HTERT RPE-1 (cell line): ENCODE results near the gene EEF1E1.

Experiments
- in situ Hi-C: fragments of 300-500 bp; cut with MboI; formaldehyde crosslinking; loops from 4 replicates; pipeline ENCODE4 v1.14.3; 2020; ENCODE audit warnings: low sequenced_read_pairs

Gene EEF1E1

GRCh38 chr6:8102122-8102958 lies at the start of gene EEF1E1:
EEF1E1 (minus strand) TSS chr6:8102548; CDS start chr6:8102521, 27 bp downstream.
- in situ Hi-C loops = no loop called here

- in situ Hi-C loops = no loop called here
Observed at GRCh38 chr6:8149350-8149749, 47.0 kb upstream of the EEF1E1 start.

DNA sequence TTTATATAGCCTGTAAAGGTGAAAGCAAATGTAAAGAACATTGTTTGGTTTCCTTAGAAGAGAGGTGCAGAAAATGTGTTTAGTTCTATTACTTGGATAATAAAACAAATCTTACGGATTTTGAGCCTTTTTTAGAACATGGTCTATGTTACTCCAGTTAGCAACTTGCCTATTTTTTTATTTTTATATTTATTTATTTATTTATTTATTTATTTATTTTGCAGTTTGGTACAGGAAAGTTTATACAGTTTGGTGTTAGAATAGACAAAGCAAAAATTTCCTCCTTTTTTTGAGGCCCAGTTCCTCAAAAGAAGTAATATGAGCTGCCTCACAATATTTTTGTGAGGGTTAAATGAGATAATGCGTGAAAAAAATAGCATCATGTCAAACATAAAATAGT lies 41.6 kb upstream of the EEF1E1 start:
- in situ Hi-C loops = no loop called here

DNA sequence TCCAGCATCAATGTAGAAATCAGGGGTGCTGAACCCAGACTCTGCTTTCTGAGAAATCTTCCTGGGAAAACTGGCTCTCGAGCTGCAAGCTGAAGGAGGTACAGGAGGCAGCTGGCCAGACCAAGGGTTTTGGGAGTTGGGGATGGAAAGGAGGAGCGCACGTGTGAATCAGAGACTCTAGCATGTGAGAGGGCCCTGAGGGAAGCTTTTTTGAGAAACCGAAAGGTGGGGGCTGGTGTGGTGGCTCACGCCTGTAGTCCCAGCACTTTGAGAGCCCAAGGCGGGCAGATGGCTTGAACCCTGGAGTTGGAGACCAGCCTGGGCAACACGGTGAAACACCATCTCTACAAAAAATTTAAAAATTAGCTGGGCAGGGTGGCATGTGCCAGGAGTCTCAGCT lies 37.1 kb upstream of the EEF1E1 start:
- in situ Hi-C loops = no loop called here

DNA sequence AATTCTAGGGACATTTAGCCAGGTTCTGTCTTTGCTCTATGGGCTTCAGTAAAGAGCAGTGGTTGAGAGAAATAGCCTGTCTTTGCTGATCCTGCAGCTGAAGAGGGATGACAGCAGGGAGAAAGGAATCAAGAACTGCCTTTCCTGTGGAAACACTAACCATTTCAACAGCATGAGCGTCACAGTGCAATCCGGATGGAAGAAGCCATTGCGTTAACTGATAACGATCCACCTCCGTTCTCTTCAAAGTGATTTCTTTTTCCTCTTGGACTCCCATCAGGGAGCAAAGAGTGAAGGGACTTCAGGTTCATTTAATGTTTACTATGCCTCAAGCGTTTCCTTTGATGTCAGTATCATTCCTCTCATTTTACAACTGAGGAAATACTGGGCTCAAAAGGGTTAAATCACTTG lies 35.2 kb upstream of the EEF1E1 start:
- in situ Hi-C loops = no loop called here

DNA sequence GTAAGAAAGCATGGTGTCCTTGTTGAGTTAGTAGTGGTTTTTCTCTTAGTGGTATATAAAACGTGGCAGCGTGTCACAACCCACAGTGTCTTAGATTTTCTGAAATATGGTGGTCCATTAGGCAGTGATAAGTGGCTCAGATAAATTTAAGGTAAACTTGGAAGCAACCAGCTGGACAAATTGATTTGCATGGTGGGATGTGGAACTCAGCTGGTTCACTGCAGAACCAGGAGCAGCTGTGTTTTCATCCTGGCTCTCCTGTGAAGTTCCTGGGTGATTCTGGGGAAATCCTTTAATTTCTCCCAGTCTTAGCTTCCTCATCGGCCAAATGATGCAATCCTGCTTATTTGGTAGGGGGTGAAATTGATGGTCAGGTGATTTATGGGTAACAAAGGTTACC lies 32.9 kb upstream of the EEF1E1 start:
- in situ Hi-C loops = no loop called here

GRCh38 chr6:8132130-8132529 lies 29.8 kb upstream of the EEF1E1 start:
- in situ Hi-C loops = no loop called here

- in situ Hi-C loops = no loop called here
Observed at GRCh38 chr6:8131265-8131897, 29.0 kb upstream of the EEF1E1 start.

GRCh38 chr6:8130399-8130798 lies 28.1 kb upstream of the EEF1E1 start:
- in situ Hi-C loops = no loop called here

DNA sequence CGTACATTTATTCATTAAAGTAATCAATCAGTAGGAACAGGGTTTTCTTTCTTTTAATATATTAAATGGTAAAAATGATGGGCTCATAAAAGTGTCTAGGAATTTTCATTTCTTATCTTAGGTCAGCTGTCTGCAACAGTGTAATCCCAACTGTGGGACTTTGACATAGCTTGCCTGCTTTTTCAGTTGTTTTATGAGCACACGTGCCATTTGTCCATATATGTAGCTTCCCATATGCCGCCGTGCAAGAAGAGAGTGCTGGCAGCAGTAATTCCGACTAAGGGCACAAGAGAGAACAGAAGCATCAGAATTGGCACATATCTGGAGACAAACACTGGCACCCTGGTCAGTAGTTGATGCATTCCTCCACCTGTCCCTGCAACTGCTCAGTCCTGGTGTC lies 20.9 kb upstream of the EEF1E1 start:
- in situ Hi-C loops = no loop called here

DNA sequence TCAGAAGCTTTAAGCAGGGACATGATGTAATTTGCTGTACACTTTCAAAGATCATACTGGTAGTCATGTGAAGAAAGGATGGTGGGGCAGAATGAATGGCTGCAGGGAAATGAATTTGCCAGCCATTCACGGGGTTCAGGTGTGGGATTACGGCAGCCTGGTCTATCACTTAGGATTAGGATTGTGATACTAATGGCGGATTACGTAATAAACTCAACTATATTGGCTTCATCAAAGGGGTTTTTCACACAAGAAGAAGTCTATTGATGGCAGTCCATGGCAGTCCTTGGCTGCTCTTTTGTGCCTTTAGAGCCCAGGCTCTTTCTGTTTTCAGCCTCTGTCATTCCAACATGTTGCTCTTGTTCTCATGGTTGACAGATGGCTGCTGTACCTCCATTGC lies 12.6 kb upstream of the EEF1E1 start:
- in situ Hi-C loops = no loop called here

DNA sequence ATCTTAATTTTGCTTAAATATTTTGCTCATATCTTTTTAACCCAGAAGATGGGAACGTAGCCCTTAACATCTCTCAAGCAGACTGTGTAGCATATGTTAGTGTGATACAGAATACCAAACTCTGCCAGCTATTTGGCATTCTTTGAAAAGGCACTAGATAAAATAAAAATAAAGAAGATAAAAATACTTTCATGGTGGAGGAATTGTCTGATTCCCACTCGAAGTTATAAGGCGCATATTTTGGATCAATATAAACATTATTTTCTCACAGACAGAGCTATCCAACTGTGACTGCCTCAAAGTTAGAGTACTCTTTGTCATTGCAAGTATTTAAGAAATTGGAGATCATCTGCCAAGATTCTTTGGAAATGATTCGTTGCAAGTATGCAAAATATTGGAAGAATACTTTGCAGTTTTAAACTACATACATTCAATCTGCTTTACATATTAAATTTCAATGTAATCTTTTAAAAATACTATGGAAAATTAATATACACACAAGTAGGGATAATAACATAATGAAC lies 10.8 kb upstream of the EEF1E1 start:
- in situ Hi-C loops = no loop called here

GRCh38 chr6:8110725-8111124 lies 8.4 kb upstream of the EEF1E1 start:
- in situ Hi-C loops = no loop called here

DNA sequence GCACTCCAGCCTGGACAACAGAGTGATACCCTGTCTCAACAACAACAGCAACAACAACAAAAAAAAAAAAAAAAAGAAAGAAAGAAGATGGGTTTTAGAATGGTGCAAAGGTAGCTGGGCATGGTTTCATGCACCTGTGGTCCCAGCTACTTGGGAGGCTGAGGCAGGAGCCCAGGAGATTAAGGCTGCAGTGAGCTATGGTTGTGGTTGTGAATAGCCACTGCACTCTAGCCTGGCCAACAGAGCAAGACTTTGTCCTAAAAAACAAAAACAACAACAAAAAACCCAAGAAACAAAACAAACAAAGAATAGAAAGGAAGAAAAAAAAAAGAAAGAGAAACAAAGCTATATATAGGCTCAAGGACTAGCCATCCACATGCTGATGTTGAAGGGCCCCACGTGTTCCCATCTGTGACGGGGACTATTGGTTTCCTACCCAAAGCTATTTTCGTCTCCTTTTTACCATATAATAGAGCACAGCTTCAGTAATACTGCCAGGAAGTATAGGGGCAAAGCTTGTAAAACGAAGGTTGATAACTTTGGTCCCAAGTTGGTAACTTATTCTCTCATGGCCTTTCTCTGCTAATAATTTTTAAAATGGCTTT lies 7.9 kb upstream of the EEF1E1 start:
- in situ Hi-C loops = no loop called here

DNA sequence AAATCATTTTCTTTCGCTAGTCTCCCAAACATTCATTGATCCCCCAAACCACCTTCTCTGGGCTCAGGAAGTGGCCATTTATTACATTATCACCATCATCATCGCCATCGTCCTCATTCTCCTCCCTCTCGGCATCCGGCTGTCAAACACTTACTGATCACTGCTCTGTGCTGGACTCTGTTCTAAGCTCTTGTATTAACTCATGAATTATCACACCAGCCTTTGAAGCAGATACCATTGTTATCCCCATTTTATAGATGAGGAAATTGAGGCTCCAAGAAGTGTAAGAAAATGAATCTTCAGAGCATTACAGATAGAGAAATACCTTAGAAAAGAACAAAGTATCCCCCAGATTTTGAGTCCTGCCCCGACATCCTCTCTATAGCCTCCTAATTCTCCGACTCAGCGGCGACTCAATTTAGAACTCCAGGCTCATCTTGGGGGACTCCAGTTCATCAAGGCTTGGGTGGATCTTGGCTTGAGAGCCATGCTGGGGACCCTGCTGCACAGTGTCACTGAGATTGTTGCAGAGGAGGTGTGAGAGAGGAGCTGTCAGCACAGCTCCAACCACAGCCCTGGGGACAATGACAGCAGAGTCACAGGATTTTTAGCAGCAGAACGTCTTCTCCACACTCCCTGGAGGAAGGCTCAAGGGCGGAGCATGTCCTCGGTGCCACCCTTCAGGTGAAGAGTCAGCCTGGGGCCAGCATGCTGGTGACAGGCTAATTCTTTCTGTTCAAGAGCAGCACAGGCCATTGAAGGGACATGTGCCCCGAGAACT lies 6.6 kb upstream of the EEF1E1 start:
- in situ Hi-C loops = no loop called here

GRCh38 chr6:8108031-8108660 lies 5.8 kb upstream of the EEF1E1 start:
- in situ Hi-C loops = no loop called here

GRCh38 chr6:8105791-8106190 lies 3.4 kb upstream of the EEF1E1 start:
- in situ Hi-C loops = no loop called here

DNA sequence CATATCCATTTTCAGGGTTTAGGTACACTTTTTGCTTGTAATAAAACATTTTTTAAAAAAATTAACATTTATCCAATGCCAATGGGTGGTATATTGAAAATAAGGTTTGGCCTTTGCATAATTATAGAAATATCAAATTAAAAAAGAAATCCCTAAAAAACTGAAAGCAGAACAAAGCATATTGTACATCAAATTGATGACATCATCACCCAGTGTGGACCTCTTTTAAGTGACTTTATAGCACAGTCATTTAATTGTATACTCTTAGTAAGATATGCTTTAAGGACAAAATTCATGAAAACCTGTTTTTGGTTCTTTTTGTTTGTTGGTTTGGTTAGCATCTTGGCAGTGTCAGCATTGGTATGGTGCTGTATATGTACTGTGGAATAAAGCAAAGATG lies 1.4 kb upstream of the EEF1E1 start:
- in situ Hi-C loops = no loop called here

- in situ Hi-C loops = no loop called here
Observed at GRCh38 chr6:8100159-8100854, 2.0 kb downstream of the EEF1E1 start.

DNA sequence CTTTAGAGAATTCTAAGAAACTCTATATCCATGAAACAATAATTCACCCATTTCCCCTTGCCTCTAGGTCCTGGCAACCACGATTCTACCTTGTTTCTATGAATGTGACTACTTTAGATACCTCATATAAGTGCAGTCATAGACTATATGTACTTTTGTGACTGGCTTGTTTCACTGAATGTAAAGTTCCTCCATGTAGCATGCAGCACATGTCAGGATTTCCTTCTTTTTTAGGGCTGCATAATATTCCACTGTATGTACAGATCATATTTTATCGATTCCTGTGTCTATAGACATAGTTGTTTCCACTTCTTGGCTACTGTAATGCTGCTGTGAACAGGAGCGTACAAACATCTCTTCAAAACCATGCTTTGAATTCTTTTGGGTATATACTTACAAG lies 11.7 kb downstream of the EEF1E1 start:
- in situ Hi-C loops = no loop called here
